Fibroblast of upper back skin (primary cell): Measurements from ENCODE around the gene SLC6A13.

Source experiments
- DNase-seq: peaks from one replicate; pipeline ENCODE4 v3.0.0-alpha.2; 2013

Gene SLC6A13

DNA sequence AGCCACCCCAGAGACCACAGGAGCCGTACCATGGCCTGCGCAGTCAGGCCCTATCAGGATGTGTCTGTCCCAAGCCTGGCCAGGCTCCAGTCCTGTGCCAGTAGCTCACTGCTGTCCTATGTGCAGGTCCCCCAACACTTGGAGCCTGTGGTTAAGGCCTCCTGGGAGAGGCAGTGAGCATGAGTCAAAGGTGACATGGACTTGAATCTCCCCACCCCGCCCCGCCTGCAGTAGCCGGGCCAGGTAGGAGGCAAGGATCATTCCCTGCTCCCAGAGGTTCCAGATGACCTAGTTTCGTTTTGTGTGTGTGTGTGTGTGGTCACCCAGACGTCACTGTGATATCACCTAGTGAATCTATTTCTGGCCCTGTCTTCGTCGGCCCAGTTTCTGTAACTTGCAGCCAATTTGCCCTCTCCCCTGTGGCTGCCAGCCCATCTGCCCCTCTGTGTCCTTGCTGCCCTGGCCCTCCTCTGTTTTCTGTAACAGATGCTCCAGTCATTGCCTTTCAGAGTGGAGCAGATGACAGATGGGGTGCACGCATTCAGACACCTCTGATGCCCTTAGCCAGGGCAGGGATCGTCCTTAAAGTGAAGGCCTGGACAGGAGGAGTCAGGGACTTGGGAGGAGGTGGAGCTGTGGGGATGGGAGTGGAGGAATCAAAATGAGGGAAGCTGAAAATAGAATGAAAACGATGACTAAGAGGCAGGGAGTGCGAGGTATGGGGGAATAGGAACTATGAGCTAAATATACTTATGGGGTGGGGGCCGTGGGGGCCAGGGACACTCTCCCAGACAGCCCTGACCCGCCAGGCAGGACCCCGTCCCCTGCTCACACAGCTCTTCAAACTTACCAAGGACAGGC is 86.1 kb downstream of the SLC6A13 start:
- peak; percentile 77 for DNase-seq

DNA sequence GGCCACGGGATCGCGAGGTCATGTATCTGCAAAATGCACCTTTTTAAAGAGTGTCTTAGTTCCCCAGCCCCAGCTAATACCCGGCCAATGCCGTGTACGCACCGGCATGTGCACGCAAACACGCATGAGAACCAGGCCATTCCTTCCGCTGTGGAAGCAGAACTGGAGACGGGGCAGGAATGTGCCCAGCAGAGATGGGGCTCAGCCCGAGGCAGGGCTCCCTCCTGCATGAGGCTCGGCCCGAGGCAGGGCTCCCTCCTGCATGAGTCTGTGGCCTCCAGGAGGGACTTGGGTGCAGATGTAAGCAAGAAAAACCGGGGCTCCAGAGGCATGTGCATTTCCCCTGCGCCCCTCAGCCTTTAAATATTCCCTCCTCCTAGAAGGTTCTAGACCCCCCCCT is 86.9 kb downstream of the SLC6A13 start:
- no peak for DNase-seq

- DNase-seq, result no peak
Measured at GRCh38 chr12:175250-175649, 87.4 kb downstream of the SLC6A13 start.

- DNase-seq, result no peak
Measured at GRCh38 chr12:174596-174995, 88.0 kb downstream of the SLC6A13 start.

- DNase-seq, result no peak
Measured at GRCh38 chr12:174124-174523, 88.5 kb downstream of the SLC6A13 start.

DNA sequence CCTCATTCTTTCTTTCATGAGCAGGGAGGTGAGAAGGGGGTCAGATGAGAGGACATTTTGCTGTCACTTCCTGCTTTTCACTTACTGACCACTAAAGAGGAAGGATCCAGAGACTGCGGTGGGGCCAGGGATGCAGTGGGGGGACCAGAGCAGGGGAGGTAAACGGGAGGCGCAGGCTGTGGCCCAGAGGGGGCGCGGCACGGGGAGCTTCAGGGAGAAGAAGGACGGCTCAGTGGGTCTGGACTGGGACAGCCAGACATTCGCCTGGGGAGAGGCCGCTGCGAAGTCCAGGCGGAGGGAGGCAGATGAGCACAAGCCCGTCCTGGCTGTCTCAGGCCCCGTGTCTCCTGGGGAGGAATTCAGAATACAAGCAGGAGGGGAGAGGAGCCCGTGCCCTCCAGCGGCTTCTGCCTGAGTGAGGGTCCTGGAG is 89.9 kb downstream of the SLC6A13 start:
- no peak for DNase-seq

DNA sequence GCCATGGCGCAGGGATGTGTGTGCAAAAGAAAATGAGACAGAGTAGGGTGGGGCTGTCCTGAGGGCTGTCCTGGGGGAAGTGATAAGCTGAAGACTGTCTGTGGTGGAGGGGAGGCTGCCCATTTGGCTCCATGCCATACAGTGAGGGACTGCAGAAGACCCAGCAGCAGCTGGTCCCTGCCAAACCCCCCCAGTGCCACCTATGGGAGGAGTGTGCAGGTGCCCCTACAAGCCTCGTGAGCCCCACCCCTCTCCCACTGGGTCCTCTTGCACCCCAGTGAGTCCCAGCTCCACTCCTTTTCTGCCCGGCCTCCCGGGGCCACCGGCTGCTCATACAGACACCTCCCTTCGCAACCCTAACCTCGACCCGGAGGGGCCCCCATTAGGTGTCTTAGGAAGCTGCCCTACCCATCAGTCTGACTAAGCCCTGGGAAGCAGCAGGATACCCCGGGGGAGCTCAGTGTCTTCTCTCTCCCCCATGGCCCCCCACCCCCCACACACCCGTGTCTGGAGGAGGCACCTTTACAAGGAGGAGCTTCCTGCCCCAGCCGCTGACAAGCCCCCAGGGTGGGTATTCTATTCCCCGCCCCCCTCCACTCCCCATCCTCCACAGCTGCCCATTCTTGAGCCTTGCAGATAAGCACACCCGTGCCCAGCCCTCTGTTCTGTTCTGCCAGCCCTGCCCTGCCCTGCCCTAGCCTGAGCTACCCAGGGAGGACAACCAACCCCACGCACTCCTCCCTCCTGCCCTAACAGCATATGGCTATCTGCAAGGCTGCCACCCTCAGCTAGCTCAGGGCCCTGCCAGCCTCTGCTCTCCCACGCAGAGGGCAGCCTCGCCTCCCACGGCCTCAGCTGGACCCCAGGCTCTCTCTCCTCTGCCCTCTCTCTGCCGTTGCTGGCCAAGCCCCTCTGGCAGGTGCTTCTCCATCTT is 90.6 kb downstream of the SLC6A13 start:
- DNase-seq, result no peak

DNA sequence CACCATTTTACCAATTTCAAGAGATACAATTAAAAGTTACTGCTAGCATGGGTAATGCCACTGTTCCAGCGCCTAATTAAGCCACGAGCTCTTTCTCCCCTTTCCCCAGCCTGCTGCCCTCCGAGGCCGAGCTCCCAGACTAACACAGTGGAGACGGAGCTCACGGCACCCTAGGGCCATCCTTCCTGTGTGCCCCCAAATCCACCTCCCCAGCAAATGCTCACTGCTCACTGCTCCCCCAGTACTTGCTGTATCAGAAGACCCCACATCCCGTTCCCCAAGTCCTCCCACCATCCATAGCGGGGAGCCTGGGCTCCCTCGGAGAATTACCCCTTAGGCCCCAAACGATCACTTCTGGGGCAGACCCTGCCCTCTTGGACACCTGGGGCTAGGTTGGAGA is 91.4 kb downstream of the SLC6A13 start:
- DNase-seq, result no peak
